ENCODE measurements around the gene FAAP20.

FAAP20 gene

DNA sequence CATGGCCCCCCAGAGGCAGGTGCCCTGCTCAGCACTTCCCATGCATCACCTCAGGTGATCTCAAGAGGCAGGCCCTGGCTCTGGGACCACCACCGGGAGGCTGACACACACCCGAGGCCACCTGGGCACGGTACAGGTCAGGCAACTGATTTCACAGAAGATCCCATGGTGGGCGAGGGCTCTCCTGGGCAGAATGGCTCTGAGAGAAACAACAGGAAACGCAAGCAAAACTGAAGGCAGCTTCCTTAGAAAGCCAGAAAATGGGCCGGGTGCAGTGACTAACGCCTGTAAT, 22.1 kb upstream of the FAAP20 start:
- no peak for TF ChIP-seq ZNF565 (CRISPR knock-in tag; conservative IDR thresholded peaks at IDR 0.05; ENCODE audit: low read depth)
- no peak for TF ChIP-seq ESRRG (CRISPR knock-in tag; IDR thresholded peaks at IDR 0.05)
- TF ChIP-seq ARNTL (CRISPR knock-in tag; IDR thresholded peaks at IDR 0.05; ENCODE audit: borderline replicate concordance, low read depth): no peak
- no peak for TF ChIP-seq RARB (CRISPR knock-in tag; IDR thresholded peaks at IDR 0.05)
- ATAC-seq: no peak

DNA sequence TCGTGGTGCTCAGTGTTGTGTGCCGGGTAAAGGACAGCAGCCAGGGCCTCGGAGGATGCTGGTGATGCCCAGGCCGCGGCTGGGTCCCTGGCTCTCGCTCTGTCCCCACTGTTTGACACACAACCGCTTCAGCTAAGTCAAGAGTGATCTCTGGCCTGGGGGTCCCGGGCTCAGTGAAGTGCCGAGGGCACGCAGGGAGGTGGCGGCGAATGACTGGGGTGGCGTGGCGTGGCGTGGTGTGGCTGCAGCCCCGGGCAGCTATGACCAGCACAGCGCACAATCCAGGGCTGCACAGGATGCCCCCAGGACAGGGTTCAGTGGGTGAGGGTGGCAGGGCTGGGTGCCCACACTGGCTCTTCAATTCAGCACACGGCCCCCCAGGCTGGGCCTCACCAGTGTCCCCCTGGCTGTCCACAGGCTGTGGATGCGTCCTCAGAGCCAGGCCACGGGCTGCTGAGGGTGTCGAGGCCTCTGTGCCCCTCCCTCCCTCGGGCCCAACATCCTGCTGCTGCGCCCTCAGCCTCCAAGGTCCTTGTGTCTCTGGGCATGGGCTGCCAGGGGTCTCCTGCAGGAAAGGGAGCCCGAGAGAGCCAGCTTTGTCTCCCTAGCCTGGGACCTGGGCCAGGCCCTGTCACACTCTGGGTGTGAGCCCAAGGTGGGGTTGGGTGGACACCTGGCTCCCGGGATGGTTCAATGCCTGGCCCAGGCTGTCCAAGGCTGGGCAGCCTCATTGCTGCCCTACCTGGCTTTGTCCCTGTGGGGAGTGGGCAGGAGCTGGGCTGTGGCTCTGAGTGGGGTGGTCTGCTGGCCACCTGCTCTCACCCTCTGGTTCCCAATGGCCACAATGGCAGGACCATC, 21.6 kb upstream of the FAAP20 start:
- TF ChIP-seq TCF4 (CRISPR knock-in tag; IDR thresholded peaks at IDR 0.05; ENCODE audit: borderline replicate concordance) (no peak), ESRRG (CRISPR knock-in tag; IDR thresholded peaks at IDR 0.05) (no peak), ZFP30 (CRISPR knock-in tag; IDR thresholded peaks at IDR 0.05) (no peak)
- TF ChIP-seq, protein P1, sequence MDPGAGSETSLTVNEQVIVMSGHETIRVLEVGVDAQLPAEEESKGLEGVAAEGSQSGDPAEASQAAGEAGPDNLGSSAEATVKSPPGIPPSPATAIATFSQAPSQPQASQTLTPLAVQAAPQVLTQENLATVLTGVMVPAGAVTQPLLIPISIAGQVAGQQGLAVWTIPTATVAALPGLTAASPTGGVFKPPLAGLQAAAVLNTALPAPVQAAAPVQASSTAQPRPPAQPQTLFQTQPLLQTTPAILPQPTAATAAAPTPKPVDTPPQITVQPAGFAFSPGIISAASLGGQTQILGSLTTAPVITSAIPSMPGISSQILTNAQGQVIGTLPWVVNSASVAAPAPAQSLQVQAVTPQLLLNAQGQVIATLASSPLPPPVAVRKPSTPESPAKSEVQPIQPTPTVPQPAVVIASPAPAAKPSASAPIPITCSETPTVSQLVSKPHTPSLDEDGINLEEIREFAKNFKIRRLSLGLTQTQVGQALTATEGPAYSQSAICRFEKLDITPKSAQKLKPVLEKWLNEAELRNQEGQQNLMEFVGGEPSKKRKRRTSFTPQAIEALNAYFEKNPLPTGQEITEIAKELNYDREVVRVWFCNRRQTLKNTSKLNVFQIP (CRISPR knock-in tag; IDR thresholded peaks at IDR 0.05; ENCODE audit: borderline replicate concordance, low read depth): no peak
- no peak for ATAC-seq

DNA sequence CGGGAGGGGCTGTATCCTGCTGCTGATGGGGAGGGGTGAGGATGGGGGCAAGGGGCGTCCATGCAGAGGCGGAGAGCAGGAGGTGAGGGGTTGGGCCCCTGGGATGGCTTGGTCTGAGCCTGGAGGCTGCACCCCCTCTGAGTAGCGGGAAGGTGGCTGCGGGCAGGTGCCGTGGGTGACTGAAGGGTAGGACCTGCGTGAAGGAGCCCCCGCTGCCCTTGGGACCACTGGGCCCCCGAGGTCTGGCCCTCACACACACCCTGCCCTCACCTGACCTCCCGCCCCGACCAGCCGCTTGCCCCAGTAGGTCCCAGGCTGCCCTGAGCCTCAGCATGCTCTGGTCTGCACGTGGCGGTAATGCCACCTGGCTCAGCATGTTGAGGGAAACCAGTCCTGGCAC, 20.8 kb upstream of the FAAP20 start:
- no peak for TF ChIP-seq BACH2 (CRISPR knock-in tag; IDR thresholded peaks at IDR 0.05; ENCODE audit: borderline replicate concordance)
- no peak for TF ChIP-seq SNAI2 (CRISPR knock-in tag; IDR thresholded peaks at IDR 0.05)
- TF ChIP-seq CSDC2 (CRISPR knock-in tag; IDR thresholded peaks at IDR 0.05): no peak
- TF ChIP-seq ISL1 (CRISPR knock-in tag; IDR thresholded peaks at IDR 0.05): no peak
- TF ChIP-seq OSR1 (CRISPR knock-in tag; IDR thresholded peaks at IDR 0.05): no peak
- TF ChIP-seq, protein P2, sequence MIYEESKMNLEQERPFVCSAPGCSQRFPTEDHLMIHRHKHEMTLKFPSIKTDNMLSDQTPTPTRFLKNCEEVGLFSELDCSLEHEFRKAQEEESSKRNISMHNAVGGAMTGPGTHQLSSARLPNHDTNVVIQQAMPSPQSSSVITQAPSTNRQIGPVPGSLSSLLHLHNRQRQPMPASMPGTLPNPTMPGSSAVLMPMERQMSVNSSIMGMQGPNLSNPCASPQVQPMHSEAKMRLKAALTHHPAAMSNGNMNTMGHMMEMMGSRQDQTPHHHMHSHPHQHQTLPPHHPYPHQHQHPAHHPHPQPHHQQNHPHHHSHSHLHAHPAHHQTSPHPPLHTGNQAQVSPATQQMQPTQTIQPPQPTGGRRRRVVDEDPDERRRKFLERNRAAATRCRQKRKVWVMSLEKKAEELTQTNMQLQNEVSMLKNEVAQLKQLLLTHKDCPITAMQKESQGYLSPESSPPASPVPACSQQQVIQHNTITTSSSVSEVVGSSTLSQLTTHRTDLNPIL (CRISPR knock-in tag; IDR thresholded peaks at IDR 0.05; ENCODE audit: low read depth): no peak
- TF ChIP-seq TOX (CRISPR knock-in tag; IDR thresholded peaks at IDR 0.05; ENCODE audit: borderline replicate concordance): no peak
- no peak for TF ChIP-seq ESRRG (CRISPR knock-in tag; IDR thresholded peaks at IDR 0.05)
- no peak for TF ChIP-seq ZNF8 (CRISPR knock-in tag; IDR thresholded peaks at IDR 0.05)
- TF ChIP-seq ZFP30 (CRISPR knock-in tag; IDR thresholded peaks at IDR 0.05): no peak
- ATAC-seq: no peak

GRCh38 chr1:2214541-2215241, 20.1 kb upstream of the FAAP20 start:
- no peak for TF ChIP-seq ZNF8 (CRISPR knock-in tag; IDR thresholded peaks at IDR 0.05)
- no peak for TF ChIP-seq ZNF565 (CRISPR knock-in tag; conservative IDR thresholded peaks at IDR 0.05; ENCODE audit: low read depth)
- no peak for TF ChIP-seq ISL1 (CRISPR knock-in tag; IDR thresholded peaks at IDR 0.05)
- TF ChIP-seq ZC3H10 (CRISPR knock-in tag; IDR thresholded peaks at IDR 0.05): no peak
- TF ChIP-seq, protein P1 (CRISPR knock-in tag; IDR thresholded peaks at IDR 0.05; ENCODE audit: borderline replicate concordance, low read depth): no peak
- TF ChIP-seq CSRNP3 (CRISPR knock-in tag; IDR thresholded peaks at IDR 0.05): no peak
- no peak for TF ChIP-seq OSR1 (CRISPR knock-in tag; IDR thresholded peaks at IDR 0.05)
- TF ChIP-seq, protein P2 (CRISPR knock-in tag; IDR thresholded peaks at IDR 0.05; ENCODE audit: low read depth): no peak
- no peak for TF ChIP-seq CSDC2 (CRISPR knock-in tag; IDR thresholded peaks at IDR 0.05)
- TF ChIP-seq PPARA (CRISPR knock-in tag; IDR thresholded peaks at IDR 0.05; ENCODE audit: borderline replicate concordance): no peak
- TF ChIP-seq ZFP3 (CRISPR knock-in tag; IDR thresholded peaks at IDR 0.05): no peak
- TF ChIP-seq GLIS3 (CRISPR knock-in tag; IDR thresholded peaks at IDR 0.05): no peak
- TF ChIP-seq ZNF70 (CRISPR knock-in tag; IDR thresholded peaks at IDR 0.05): no peak
- TF ChIP-seq TSHZ2 (CRISPR knock-in tag; IDR thresholded peaks at IDR 0.05): no peak
- no peak for TF ChIP-seq ESRRG (CRISPR knock-in tag; IDR thresholded peaks at IDR 0.05)
- no peak for TF ChIP-seq ZFP30 (CRISPR knock-in tag; IDR thresholded peaks at IDR 0.05)
- no peak for TF ChIP-seq SNAI2 (CRISPR knock-in tag; IDR thresholded peaks at IDR 0.05)
- TF ChIP-seq TOX (CRISPR knock-in tag; IDR thresholded peaks at IDR 0.05; ENCODE audit: borderline replicate concordance): no peak
- no peak for TF ChIP-seq TCF4 (CRISPR knock-in tag; IDR thresholded peaks at IDR 0.05; ENCODE audit: borderline replicate concordance)
- no peak for ATAC-seq

Data from SK-N-SH treated with all-trans-retinoic acid at 6 μM for 48 hours (cell line).